Measurements from ENCODE around the gene DLG2.

- TF ChIP-seq CTCF (IDR thresholded peaks at IDR 0.05; ENCODE audit: low read depth, low read length) = no peak
- TF ChIP-seq EZH2phosphoT487 (IDR thresholded peaks at IDR 0.05; ENCODE audit: low read depth) = no peak
These were observed 1271.2 kb downstream of the DLG2 start for GRCh38 chr11:84355911-84356310.
